IMR-90 (cell line): ENCODE measurements around the gene IL21R. TPM values are rescaled to one million over a fixed set of nuclear protein-coding genes. Genes with fewer than 3 reads are reported as not detected.

Experiments used
- ATAC-seq: fragments of 200-7000 bp; cut with Tn5 transposase; 2 replicates; pipeline ENCODE4 v1.9.1; 2020; ENCODE audit warnings: low read depth, mild to moderate bottlenecking, moderate library complexity
- BruUV-seq: library from RNA; stranded (reverse); fragments of 400-500 nt; replicated peaks from 2 replicates; lab custom pipeline; 2021; lab: Mats Ljungman, UMichigan
- CTCF ChIA-PET: fragments of 300-600 bp; formaldehyde crosslinking; extraction: SDS; loops from one replicate; lab custom pipeline; 2021; ENCODE audit warnings: antibody characterized with exemption; lab: Yijun Ruan, JAX
- POLR2A ChIA-PET: fragments of 300-600 bp; sonication (Branson Sonifier 250); formaldehyde crosslinking; loops from one replicate; lab custom pipeline; 2022; ENCODE audit warnings: antibody characterized with exemption; ENCODE audit not compliant: unreplicated experiment; lab: Charles Lee
- DNase-seq: peaks from one replicate; pipeline ENCODE4 v3.0.0; 2013
- H2AFZ ChIP-seq: replicated peaks from 2 replicates; pipeline ENCODE3; 2013; ENCODE audit warnings: low read length, mild to moderate bottlenecking; ENCODE audit not compliant: poor library complexity
- H2AK5ac ChIP-seq: 2 replicates; pipeline ENCODE4 v1.6.1; 2013; ENCODE audit warnings: low read depth, low read length, inconsistent platforms
- H2AK9ac ChIP-seq: replicated peaks from 2 replicates; pipeline ENCODE3; 2013; ENCODE audit warnings: mild to moderate bottlenecking, low read depth, low read length, moderate library complexity; ENCODE audit not compliant: poor library complexity
- H2BK120ac ChIP-seq: 2 replicates; pipeline ENCODE4 v1.6.1; 2013; ENCODE audit warnings: low read depth, low read length, inconsistent platforms
- H2BK15ac ChIP-seq: 3 replicates; pipeline ENCODE4 v1.6.1; 2013; ENCODE audit warnings: low read depth, low read length, inconsistent platforms
- H2BK20ac ChIP-seq: 2 replicates; pipeline ENCODE4 v1.6.1; 2013; ENCODE audit warnings: low read depth, mild to moderate bottlenecking, inconsistent platforms, low read length, moderate library complexity
- H2BK5ac ChIP-seq: 2 replicates; pipeline ENCODE4 v1.6.1; 2013; ENCODE audit warnings: mild to moderate bottlenecking, low read depth, low read length, inconsistent platforms; ENCODE audit not compliant: poor library complexity, severe bottlenecking
- H3K14ac ChIP-seq: replicated peaks from 2 replicates; pipeline ENCODE4 v1.6.1; 2013; ENCODE audit warnings: low read depth, low read length, inconsistent platforms
- H3K18ac ChIP-seq: 2 replicates; pipeline ENCODE4 v1.6.1; 2013; ENCODE audit warnings: low read depth, low read length, control low read depth
- H3K23ac ChIP-seq: 2 replicates; pipeline ENCODE4 v1.6.1; 2013; ENCODE audit warnings: low read depth, low read length, inconsistent platforms
- H3K27ac ChIP-seq: 2 replicates; pipeline ENCODE4 v1.5.1; 2013; ENCODE audit warnings: mild to moderate bottlenecking, control low read depth, low read length; ENCODE audit not compliant: insufficient read depth
- H3K27me3 ChIP-seq: 2 replicates; pipeline ENCODE4 v1.6.1; 2013; ENCODE audit warnings: low read length; ENCODE audit not compliant: control insufficient read depth, insufficient read depth
- H3K36me3 ChIP-seq: 2 replicates; pipeline ENCODE4 v1.6.1; 2013; ENCODE audit warnings: low read length, mixed read lengths; ENCODE audit not compliant: control insufficient read depth, insufficient read depth
- H3K4ac ChIP-seq: 2 replicates; pipeline ENCODE4 v1.6.1; 2013; ENCODE audit warnings: low read depth, low read length, inconsistent platforms
- H3K4me1 ChIP-seq: 2 replicates; pipeline ENCODE4 v1.6.1; 2013; ENCODE audit warnings: low read length, mixed read lengths; ENCODE audit not compliant: control insufficient read depth, insufficient read depth
- H3K4me2 ChIP-seq: 2 replicates; pipeline ENCODE4 v1.6.1; 2013; ENCODE audit warnings: low read depth, mild to moderate bottlenecking, control low read depth, low read length, moderate library complexity
- H3K4me3 ChIP-seq: 2 replicates; pipeline ENCODE4 v1.5.1; 2013; ENCODE audit warnings: low read depth, mild to moderate bottlenecking, control low read depth, low read length, moderate library complexity; ENCODE audit not compliant: insufficient read depth
- H3K56ac ChIP-seq: 2 replicates; pipeline ENCODE4 v1.6.1; 2013; ENCODE audit warnings: low read length, inconsistent platforms; ENCODE audit not compliant: insufficient read depth; ENCODE audit errors: extremely low read depth
- H3K79me1 ChIP-seq, 2 experiments: 2 replicates each; pipeline ENCODE4 v1.6.1; 2013; ENCODE audit warnings: low read length in 2 of 2, inconsistent platforms in 1 of 2, low read depth in 1 of 2
- H3K9ac ChIP-seq: 2 replicates; pipeline ENCODE4 v1.6.1; 2013; ENCODE audit warnings: low read depth, low read length, control low read depth
- H3K9me1 ChIP-seq: 2 replicates; pipeline ENCODE4 v1.6.1; 2013; ENCODE audit warnings: low read length, inconsistent platforms; ENCODE audit not compliant: insufficient read depth
- H3K9me3 ChIP-seq: 2 replicates; pipeline ENCODE4 v1.6.1; 2013; ENCODE audit warnings: low read length; ENCODE audit not compliant: control insufficient read depth, insufficient read depth
- H4K20me1 ChIP-seq: 2 replicates; pipeline ENCODE4 v1.6.1; 2013; ENCODE audit warnings: low read length, inconsistent platforms; ENCODE audit not compliant: insufficient read depth
- H4K5ac ChIP-seq: 2 replicates; pipeline ENCODE4 v1.6.1; 2013; ENCODE audit warnings: mild to moderate bottlenecking, low read depth, low read length, control low read depth
- H4K8ac ChIP-seq, 2 experiments: 2 replicates each; pipeline ENCODE4 v1.6.1; 2013; ENCODE audit warnings: low read depth in 2 of 2, low read length in 2 of 2, control low read depth in 1 of 2, inconsistent platforms in 1 of 2
- H4K91ac ChIP-seq: 2 replicates; pipeline ENCODE4 v1.6.1; 2013; ENCODE audit warnings: low read depth, low read length, inconsistent platforms; ENCODE audit not compliant: insufficient read depth
- BHLHE40 ChIP-seq: fragments of 150-350 bp; IDR thresholded peaks from 2 replicates; pipeline ENCODE4 v1.6.1; 2016; ENCODE audit warnings: mild to moderate bottlenecking, low read depth, low read length
- CEBPB ChIP-seq: IDR thresholded peaks from 2 replicates; pipeline ENCODE4 v1.6.1; 2012; ENCODE audit warnings: low read depth, low read length, improper control_type of control experiment
- CHD1 ChIP-seq: IDR thresholded peaks from 2 replicates; pipeline ENCODE4 v1.6.1; 2012; ENCODE audit warnings: low read depth, low read length, improper control_type of control experiment
- CTCF ChIP-seq: conservative IDR thresholded peaks from 2 replicates; pipeline ENCODE4 v1.5.1; 2012; ENCODE audit warnings: mild to moderate bottlenecking, low read depth, low read length, improper control_type of control experiment
- FOS ChIP-seq: fragments of 150-350 bp; IDR thresholded peaks from 2 replicates; pipeline ENCODE4 v1.6.1; 2016; ENCODE audit warnings: low read depth, low read length
- MAFK ChIP-seq: IDR thresholded peaks from 2 replicates; pipeline ENCODE4 v1.6.1; 2012; ENCODE audit warnings: low read depth, low read length, improper control_type of control experiment
- MAZ ChIP-seq: IDR thresholded peaks from 2 replicates; pipeline ENCODE4 v1.6.1; 2012; ENCODE audit warnings: low read depth, mild to moderate bottlenecking, low read length, improper control_type of control experiment, moderate library complexity, borderline replicate concordance
- MXI1 ChIP-seq: IDR thresholded peaks from 2 replicates; pipeline ENCODE4 v1.6.1; 2012; ENCODE audit warnings: low read depth, mild to moderate bottlenecking, low read length, moderate library complexity, borderline replicate concordance
- NFE2L2 ChIP-seq: fragments of 150-350 bp; IDR thresholded peaks from 2 replicates; pipeline ENCODE4 v1.6.1; 2016; ENCODE audit warnings: low read depth, mild to moderate bottlenecking, low read length
- POLR2A ChIP-seq: IDR thresholded peaks from 2 replicates; pipeline ENCODE4 v1.6.1; 2012; ENCODE audit warnings: mild to moderate bottlenecking, low read depth, low read length
- RAD21 ChIP-seq: IDR thresholded peaks from 2 replicates; pipeline ENCODE4 v1.6.1; 2012; ENCODE audit warnings: low read length, improper control_type of control experiment
- RCOR1 ChIP-seq: IDR thresholded peaks from 2 replicates; pipeline ENCODE4 v1.6.1; 2012; ENCODE audit warnings: mild to moderate bottlenecking, low read length, improper control_type of control experiment; ENCODE audit not compliant: insufficient replicate concordance
- RFX5 ChIP-seq: IDR thresholded peaks from 2 replicates; pipeline ENCODE4 v1.8.0; 2012; ENCODE audit warnings: low read depth, mild to moderate bottlenecking, low read length, moderate library complexity
- SMC3 ChIP-seq: fragments of 150-350 bp; IDR thresholded peaks from 2 replicates; pipeline ENCODE4 v1.6.1; 2016; ENCODE audit warnings: low read depth, mild to moderate bottlenecking, antibody characterized with exemption, low read length, moderate library complexity
- WGBS, 2 experiments: methylation state at CpG; one replicate each; pipeline versions ENCODE4 v1.1.5 to v1.1.7; 2013; ENCODE audit warnings: missing lambda C conversion rate in 2 of 2; ENCODE audit not compliant: insufficient read length in 1 of 2; ENCODE audit errors: extremely low coverage in 2 of 2; 5-methylcytosine and 5-hydroxymethylcytosine counted together
- dilution Hi-C: fragments of 300-500 bp; cut with HindIII; formaldehyde crosslinking; loops from one replicate; pipeline ENCODE4 v1.14.3; 2018; ENCODE audit warnings: low sequenced_read_pairs; ENCODE audit not compliant: unreplicated experiment
- in situ Hi-C: fragments of 300-500 bp; cut with MboI; formaldehyde crosslinking; loops from 3 replicates; pipeline ENCODE4 v1.14.3; 2019; ENCODE audit warnings: low sequenced_read_pairs, inconsistent platforms, mixed read lengths
- intact Hi-C: fragments of 100-400 bp; cut with micrococcal nuclease; formaldehyde crosslinking; loops from 2 replicates; pipeline ENCODE4 v1.10.0; 2022
- polyA plus RNA-seq, 3 experiments: library from polyadenylated mRNA; depleted of rRNA; stranded (reverse); fragments of >200 nt; gene quantifications; 2 replicates each; pipeline ENCODE4 v1.2.3, GENCODE V29; 2012; ENCODE audit warnings: low replicate concordance in 1 of 3
- total RNA-seq: library from RNA; depleted of rRNA; stranded (reverse); fragments of >200 nt; gene quantifications from 2 replicates; pipeline ENCODE4 v1.2.3, GENCODE V29; 2012
- TF ChIP-seq, protein P1 (sequence below): fragments of 150-350 bp; IDR thresholded peaks from 2 replicates; pipeline ENCODE4 v1.6.1; 2016; ENCODE audit warnings: low read depth, mild to moderate bottlenecking, low read length, moderate library complexity, borderline replicate concordance
- TF ChIP-seq, protein P2 (sequence below): fragments of 150-350 bp; IDR thresholded peaks from 2 replicates; pipeline ENCODE4 v1.6.1; 2017; ENCODE audit warnings: mild to moderate bottlenecking, antibody characterized with exemption, low read length, low read depth

IL21R gene
- total and polyA plus RNA-seq, 2 of the 4 experiments (the other 2 are of a cell fraction) = 0.72 to 0.97 TPM

DNA sequence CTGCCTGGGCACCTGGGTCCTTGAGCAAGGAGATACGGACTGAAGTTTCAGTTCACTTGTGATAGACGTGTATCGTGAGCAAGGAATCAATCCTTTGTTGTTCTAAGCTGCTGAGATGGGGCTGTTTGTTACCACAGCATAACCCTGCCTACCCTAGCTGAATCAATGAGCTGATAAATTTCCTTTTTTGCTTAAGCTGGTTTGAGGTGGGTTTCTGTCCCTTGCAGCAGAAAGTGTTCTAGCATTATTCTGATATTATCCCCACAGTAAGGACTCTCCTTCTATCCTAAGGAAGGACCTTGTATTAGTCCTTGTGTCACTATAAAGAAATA lies 51.5 kb downstream of the IL21R start:
- Histone ChIP-seq H2AFZ (no peak overlapping the region), H3K23ac (no peak overlapping the region), H3K36me3 (no peaks in the 10 kb centered on the region), H3K9me1 (0 out of 2 replicates have a peak, but pooled peaks cover 3% of the 10 kb centered on the region), H2BK20ac (no peak overlapping the region; the same call in 1 of the 2 replicates), H3K9me3 (no peaks in the 10 kb centered on the region), H3K4me2 (no peak overlapping the region), H3K56ac (no peak overlapping the region), H3K27ac (no peak overlapping the region), H3K4me1 (peaks cover 5% of the 10 kb centered on the region), H3K4me3 (no peak overlapping the region), H2AK5ac (no peak overlapping the region), H4K8ac (no peak overlapping the region), H4K5ac (no peak overlapping the region), H4K91ac (no peak overlapping the region), H3K18ac (no peak overlapping the region), H3K9ac (no peak overlapping the region), H2AK9ac (no peak overlapping the region), H2BK15ac (no peak overlapping the region), H2BK5ac (no peak overlapping the region), H4K20me1 (no peaks in the 10 kb centered on the region), H2BK120ac (no peak overlapping the region), H3K79me1 (no peaks in the 10 kb centered on the region), H3K14ac (no peak overlapping the region), H3K4ac (no peak overlapping the region), H3K27me3 (no peaks in the 10 kb centered on the region)
- DNase-seq (no peak), ATAC-seq (no peak)
- BruUV-seq = no TSS peak
- no CpG with 5 or more reads among the region's 3 CpGs for WGBS, 2 experiments
- ChIA-PET POLR2A (no interaction called here), CTCF (interaction anchor here (1.0 kb wide), 1 partner anchor 218 kb away, joined by 4 read pairs; no protein-coding TSS in a partner anchor)
- dilution Hi-C loops = no loop called here
- TF ChIP-seq RCOR1 (no peak), FOS (no peak), MAFK (no peak), MXI1 (no peak), RAD21 (no peak), POLR2A (no peak), BHLHE40 (no peak), MAZ (no peak), CEBPB (no peak), RFX5 (no peak), CHD1 (no peak), CTCF (no peak), SMC3 (no peak), NFE2L2 (no peak)
- TF ChIP-seq, protein P1, sequence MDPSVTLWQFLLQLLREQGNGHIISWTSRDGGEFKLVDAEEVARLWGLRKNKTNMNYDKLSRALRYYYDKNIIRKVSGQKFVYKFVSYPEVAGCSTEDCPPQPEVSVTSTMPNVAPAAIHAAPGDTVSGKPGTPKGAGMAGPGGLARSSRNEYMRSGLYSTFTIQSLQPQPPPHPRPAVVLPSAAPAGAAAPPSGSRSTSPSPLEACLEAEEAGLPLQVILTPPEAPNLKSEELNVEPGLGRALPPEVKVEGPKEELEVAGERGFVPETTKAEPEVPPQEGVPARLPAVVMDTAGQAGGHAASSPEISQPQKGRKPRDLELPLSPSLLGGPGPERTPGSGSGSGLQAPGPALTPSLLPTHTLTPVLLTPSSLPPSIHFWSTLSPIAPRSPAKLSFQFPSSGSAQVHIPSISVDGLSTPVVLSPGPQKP = no peak
- TF ChIP-seq, protein P2, sequence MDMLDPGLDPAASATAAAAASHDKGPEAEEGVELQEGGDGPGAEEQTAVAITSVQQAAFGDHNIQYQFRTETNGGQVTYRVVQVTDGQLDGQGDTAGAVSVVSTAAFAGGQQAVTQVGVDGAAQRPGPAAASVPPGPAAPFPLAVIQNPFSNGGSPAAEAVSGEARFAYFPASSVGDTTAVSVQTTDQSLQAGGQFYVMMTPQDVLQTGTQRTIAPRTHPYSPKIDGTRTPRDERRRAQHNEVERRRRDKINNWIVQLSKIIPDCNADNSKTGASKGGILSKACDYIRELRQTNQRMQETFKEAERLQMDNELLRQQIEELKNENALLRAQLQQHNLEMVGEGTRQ = no peak
- intact Hi-C loops = no loop called here
- in situ Hi-C loops = loop anchor here (5.0 to 25.0 kb wide), 4 partner anchors 81 to 1616 kb away; no protein-coding TSS in a partner anchor
